ENCODE measurements around the gene DOCK7.

DNA sequence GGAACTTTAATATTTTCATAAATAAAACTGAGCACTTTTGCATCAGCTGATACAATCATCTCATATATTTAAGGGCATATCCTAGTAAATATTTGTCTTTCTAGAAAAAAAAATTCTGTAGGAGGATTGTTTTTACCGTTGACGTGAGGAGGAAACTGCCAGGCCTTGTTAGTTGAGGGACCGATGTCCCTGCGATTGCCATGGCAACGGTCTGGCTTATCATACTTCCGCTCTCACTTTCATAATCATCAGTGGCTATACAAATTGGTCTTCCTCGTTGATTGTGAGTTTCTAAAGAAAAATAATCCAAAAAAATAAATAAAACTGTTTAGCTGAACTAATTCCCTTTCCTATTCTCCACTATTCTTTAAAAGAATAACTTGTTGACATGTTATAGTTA, 160.2 kb downstream of the DOCK7 start:
- TF ChIP-seq EZH2 (IDR thresholded peaks at IDR 0.05; ENCODE audit: insufficient read depth, poor library complexity, severe bottlenecking) (no peak), EZH2phosphoT487 (IDR thresholded peaks at IDR 0.05; ENCODE audit: insufficient read depth, low read depth) (no peak)

All from GM23248 (cell line).